Nephron progenitor cell (in vitro differentiated cells): ENCODE measurements around the gene LYRM4.

Experiments used
- DNase-seq: peaks from one replicate; pipeline ENCODE4 v3.0.0; 2021
- H3K27ac Mint-ChIP-seq: 2 replicates; pipeline ENCODE4 v1.8.0; 2021; ENCODE audit warnings: mild to moderate bottlenecking, moderate library complexity, mixed read lengths
- H3K27me3 Mint-ChIP-seq: 2 replicates; pipeline ENCODE4 v1.8.0; 2021; ENCODE audit warnings: mild to moderate bottlenecking, low read depth, mixed read lengths; ENCODE audit not compliant: poor library complexity
- H3K36me3 Mint-ChIP-seq: 2 replicates; pipeline ENCODE4 v1.8.0; 2021; ENCODE audit warnings: low read depth, mixed read lengths
- H3K4me1 Mint-ChIP-seq: 2 replicates; pipeline ENCODE4 v1.8.0; 2021; ENCODE audit warnings: mixed read lengths
- H3K4me3 Mint-ChIP-seq: 2 replicates; pipeline ENCODE4 v1.8.0; 2021; ENCODE audit warnings: mild to moderate bottlenecking, moderate library complexity, mixed read lengths
- H3K9me3 Mint-ChIP-seq: 2 replicates; pipeline ENCODE4 v1.8.0; 2021; ENCODE audit warnings: mild to moderate bottlenecking, moderate library complexity, mixed read lengths
- CTCF ChIP-seq: fragments of 200-600 bp; sonication (generic); IDR thresholded peaks from 2 replicates; pipeline ENCODE4 v1.5.0; 2021; ENCODE audit warnings: antibody characterized with exemption

Gene LYRM4

DNA sequence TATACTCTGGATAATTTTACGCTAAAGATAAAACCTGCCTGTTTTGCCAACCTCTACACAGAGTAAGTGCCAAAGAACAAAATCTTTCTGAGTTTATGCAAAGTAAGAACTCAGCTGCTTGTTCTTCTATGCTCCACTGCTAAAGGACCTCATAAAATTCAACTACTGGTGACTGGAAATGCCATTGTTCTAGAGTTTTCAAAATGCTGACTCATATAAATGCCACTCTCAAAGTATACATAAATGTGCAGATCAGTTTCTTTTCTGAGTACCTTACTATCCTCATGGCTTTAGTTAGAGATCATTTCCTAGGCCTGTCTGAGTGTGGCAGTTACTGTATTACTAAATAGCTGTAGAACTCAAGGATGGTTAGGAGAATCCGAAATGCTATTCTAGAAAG lies 45.6 kb downstream of the LYRM4 start:
- H3K27ac Mint-ChIP-seq, result no peak overlapping the region
- DNase-seq, result no peak
- H3K9me3 Mint-ChIP-seq, result no peaks in the 10 kb centered on the region
- H3K4me3 Mint-ChIP-seq, result no peak overlapping the region
- peaks cover 12% of the 10 kb centered on the region for H3K36me3 Mint-ChIP-seq
- TF ChIP-seq CTCF, result no peak
- no peaks in the 10 kb centered on the region for H3K27me3 Mint-ChIP-seq
- H3K4me1 Mint-ChIP-seq, result peaks cover 55% of the 10 kb centered on the region

GRCh38 chr6:5214570-5215052 lies 46.1 kb downstream of the LYRM4 start:
- H3K4me1 Mint-ChIP-seq, result peaks cover 55% of the 10 kb centered on the region
- H3K27ac Mint-ChIP-seq, result peak overlapping the region; percentile 43
- no peaks in the 10 kb centered on the region for H3K27me3 Mint-ChIP-seq
- peaks cover 12% of the 10 kb centered on the region for H3K36me3 Mint-ChIP-seq
- H3K4me3 Mint-ChIP-seq, result no peak overlapping the region
- no peaks in the 10 kb centered on the region for H3K9me3 Mint-ChIP-seq
- DNase-seq, result peak; percentile 67
- peak; percentile 77 for TF ChIP-seq CTCF

- Mint-ChIP-seq H3K36me3 (peaks cover 12% of the 10 kb centered on the region), H3K4me1 (peaks cover 55% of the 10 kb centered on the region), H3K27ac (no peak overlapping the region), H3K27me3 (no peaks in the 10 kb centered on the region), H3K4me3 (no peak overlapping the region), H3K9me3 (no peaks in the 10 kb centered on the region)
- DNase-seq, result no peak
- no peak for TF ChIP-seq CTCF
Measured at GRCh38 chr6:5213836-5214235, 46.9 kb downstream of the LYRM4 start.

GRCh38 chr6:5211492-5211891 lies 49.3 kb downstream of the LYRM4 start:
- H3K4me1 Mint-ChIP-seq, result peaks cover 40% of the 10 kb centered on the region
- no peak for DNase-seq
- no peaks in the 10 kb centered on the region for H3K27me3 Mint-ChIP-seq
- peaks cover 12% of the 10 kb centered on the region for H3K36me3 Mint-ChIP-seq
- no peaks in the 10 kb centered on the region for H3K9me3 Mint-ChIP-seq
- H3K4me3 Mint-ChIP-seq, result no peak overlapping the region
- no peak overlapping the region for H3K27ac Mint-ChIP-seq
- no peak for TF ChIP-seq CTCF

DNA sequence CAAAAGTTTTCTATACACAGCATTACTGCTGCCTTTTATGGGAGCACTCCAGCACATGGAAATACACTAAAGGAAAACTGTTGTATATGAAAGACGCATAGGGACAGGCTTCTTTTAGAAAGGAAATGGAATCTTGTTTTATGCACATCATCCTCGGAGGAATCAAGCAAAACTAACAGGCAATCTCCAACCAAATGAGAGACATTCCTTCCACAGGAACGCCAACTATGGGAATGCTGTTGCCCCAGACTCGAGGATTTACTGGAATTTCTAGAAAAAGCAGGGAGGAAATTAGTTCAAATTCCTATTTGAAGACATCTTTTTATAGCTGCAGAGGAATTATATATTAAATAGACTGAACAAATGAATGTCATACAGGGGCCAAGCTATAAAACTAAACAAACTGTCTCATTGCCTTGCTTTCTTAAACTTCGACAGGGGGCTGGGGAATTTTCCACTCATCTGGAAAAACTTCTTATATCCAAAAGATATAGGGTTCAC lies 52.2 kb downstream of the LYRM4 start:
- H3K27me3 Mint-ChIP-seq, result no peaks in the 10 kb centered on the region
- H3K4me3 Mint-ChIP-seq, result no peak overlapping the region
- peaks cover 41% of the 10 kb centered on the region for H3K4me1 Mint-ChIP-seq
- no peak overlapping the region for H3K27ac Mint-ChIP-seq
- no peak for DNase-seq
- no peaks in the 10 kb centered on the region for H3K9me3 Mint-ChIP-seq
- peaks cover 14% of the 10 kb centered on the region for H3K36me3 Mint-ChIP-seq
- TF ChIP-seq CTCF, result no peak

DNA sequence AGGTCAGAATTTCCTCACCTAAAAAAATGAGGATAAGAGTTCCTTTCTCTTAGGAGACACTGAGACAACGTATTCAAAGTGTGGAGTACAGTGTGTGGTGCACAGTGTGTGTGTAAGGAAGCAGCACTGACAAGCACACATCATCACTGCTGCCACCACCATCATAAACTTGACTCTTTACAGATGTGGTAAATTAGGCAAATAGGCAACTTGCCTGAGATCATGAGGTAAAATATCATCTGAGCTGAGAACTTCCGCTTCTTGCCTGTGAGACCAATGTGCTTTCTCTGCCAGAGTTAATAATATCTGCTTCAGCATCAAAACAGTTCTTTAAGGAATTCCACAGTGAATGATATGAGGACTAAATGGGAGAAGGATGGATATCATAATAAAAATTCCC lies 52.7 kb downstream of the LYRM4 start:
- Mint-ChIP-seq H3K27ac (no peak overlapping the region), H3K36me3 (peaks cover 12% of the 10 kb centered on the region), H3K9me3 (no peaks in the 10 kb centered on the region), H3K4me1 (peaks cover 39% of the 10 kb centered on the region), H3K27me3 (no peaks in the 10 kb centered on the region), H3K4me3 (no peak overlapping the region)
- no peak for DNase-seq
- no peak for TF ChIP-seq CTCF
